Activated T-helper 17 cell treated with anti-CD3 and anti-CD28 coated beads, Interleukin-2, amount 50 U/mL, for 72 hours (primary cell): ENCODE measurements around the gene CIB4. TPM values are rescaled to one million over a fixed set of nuclear protein-coding genes. Genes with fewer than 3 reads are reported as not detected.

ENCODE experiments used
- ATAC-seq: fragments of 150-1000 bp; cut with Tn5 transposase; replicated peaks from 2 replicates; pipeline ENCODE4 v1.10.0; 2021; ENCODE audit warnings: mild to moderate bottlenecking, moderate library complexity
- H3K27ac Mint-ChIP-seq: one replicate; pipeline ENCODE4 v1.8.0; 2022; ENCODE audit warnings: mixed read lengths
- H3K27me3 Mint-ChIP-seq: one replicate; pipeline ENCODE4 v1.8.0; 2022; ENCODE audit warnings: mixed read lengths
- H3K36me3 Mint-ChIP-seq: one replicate; pipeline ENCODE4 v1.8.0; 2022; ENCODE audit warnings: low read depth, mild to moderate bottlenecking, mixed read lengths
- H3K4me1 Mint-ChIP-seq: one replicate; pipeline ENCODE4 v1.8.0; 2022; ENCODE audit warnings: mixed read lengths
- H3K4me3 Mint-ChIP-seq: one replicate; pipeline ENCODE4 v1.8.0; 2022; ENCODE audit warnings: mild to moderate bottlenecking, mixed read lengths
- H3K9me3 Mint-ChIP-seq: one replicate; pipeline ENCODE4 v1.8.0; 2022; ENCODE audit warnings: mixed read lengths
- total RNA-seq, 2 donors: library from RNA; stranded (reverse); gene quantifications; one replicate each; pipeline ENCODE4 v1.2.3, GENCODE V29; 2022

CIB4 gene
- total RNA-seq, 2 donors from 2014 or later: not detected

- no peaks in the 10 kb centered on the region for H3K36me3 Mint-ChIP-seq
- peaks cover 20% of the 10 kb centered on the region for H3K27me3 Mint-ChIP-seq
- H3K4me1 Mint-ChIP-seq: no peaks in the 10 kb centered on the region
- no peak for ATAC-seq
- no peak overlapping the region for H3K4me3 Mint-ChIP-seq
- H3K9me3 Mint-ChIP-seq: no peaks in the 10 kb centered on the region
- H3K27ac Mint-ChIP-seq: no peak overlapping the region
Observed at GRCh38 chr2:26640331-26640745, 828 bp downstream of the CIB4 start.

DNA sequence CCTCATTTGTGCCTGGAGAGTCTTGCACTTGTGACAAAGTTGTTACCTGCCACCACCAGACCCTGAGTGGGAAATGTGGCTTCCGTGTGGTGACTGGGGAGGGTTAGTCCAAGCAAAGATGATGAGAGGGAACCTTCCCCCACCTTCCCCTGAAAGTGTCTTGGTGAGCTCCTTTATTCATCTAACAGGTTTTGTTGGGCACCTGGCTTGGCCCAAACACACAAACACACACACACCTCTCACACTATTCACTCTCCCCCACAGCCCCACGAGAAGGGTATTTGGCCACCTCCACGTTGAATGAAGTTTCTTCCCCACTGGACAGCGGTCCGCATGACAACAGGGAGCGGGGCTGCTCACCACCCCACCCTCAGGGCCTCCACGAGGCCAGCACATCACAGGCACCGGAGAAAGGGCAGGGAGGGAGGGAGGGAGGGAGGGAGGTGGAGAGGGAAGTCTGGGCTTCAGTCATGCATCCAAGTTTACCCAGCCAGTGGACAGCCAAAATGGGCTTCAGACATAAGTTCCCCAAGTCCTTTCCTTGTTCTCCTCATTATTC lies 1.4 kb downstream of the CIB4 start:
- H3K4me3 Mint-ChIP-seq: no peak overlapping the region
- no peak for ATAC-seq
- H3K27ac Mint-ChIP-seq: no peak overlapping the region
- no peaks in the 10 kb centered on the region for H3K4me1 Mint-ChIP-seq
- no peaks in the 10 kb centered on the region for H3K36me3 Mint-ChIP-seq
- peaks cover 20% of the 10 kb centered on the region for H3K27me3 Mint-ChIP-seq
- H3K9me3 Mint-ChIP-seq: no peaks in the 10 kb centered on the region

DNA sequence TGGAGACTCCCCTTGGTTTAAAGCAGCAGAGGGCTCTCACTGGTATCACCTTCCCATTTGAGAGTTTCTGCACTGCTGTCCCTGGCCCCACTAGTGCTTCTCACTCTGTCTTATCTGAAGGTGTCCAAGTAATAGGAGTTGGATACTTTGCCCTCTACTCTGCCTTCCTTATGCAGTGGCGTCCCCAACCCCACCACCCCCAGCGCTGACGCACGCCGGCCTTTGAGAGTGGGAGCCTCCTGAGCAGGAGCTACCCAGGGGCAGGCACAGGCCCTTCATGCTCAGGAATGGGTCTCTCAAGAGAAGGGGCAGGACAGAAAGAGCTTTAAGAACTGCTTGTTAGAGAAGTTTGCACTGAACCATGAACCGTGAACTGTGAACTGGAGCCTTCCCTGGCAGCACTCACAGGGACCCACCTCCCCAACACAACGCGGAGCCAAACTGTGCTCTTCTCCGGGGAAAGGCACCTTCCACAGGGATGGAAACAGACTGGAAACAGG lies 3.3 kb downstream of the CIB4 start:
- no peaks in the 10 kb centered on the region for H3K4me1 Mint-ChIP-seq
- H3K27me3 Mint-ChIP-seq: peaks cover 13% of the 10 kb centered on the region
- no peak for ATAC-seq
- H3K27ac Mint-ChIP-seq: no peak overlapping the region
- H3K36me3 Mint-ChIP-seq: no peaks in the 10 kb centered on the region
- no peaks in the 10 kb centered on the region for H3K9me3 Mint-ChIP-seq
- no peak overlapping the region for H3K4me3 Mint-ChIP-seq

- no peak overlapping the region for H3K27ac Mint-ChIP-seq
- H3K36me3 Mint-ChIP-seq: no peaks in the 10 kb centered on the region
- H3K27me3 Mint-ChIP-seq: peaks cover 14% of the 10 kb centered on the region
- H3K9me3 Mint-ChIP-seq: no peaks in the 10 kb centered on the region
- H3K4me1 Mint-ChIP-seq: no peaks in the 10 kb centered on the region
- ATAC-seq: no peak
- H3K4me3 Mint-ChIP-seq: no peak overlapping the region
Observed at GRCh38 chr2:26636935-26637334, 4.2 kb downstream of the CIB4 start.

DNA sequence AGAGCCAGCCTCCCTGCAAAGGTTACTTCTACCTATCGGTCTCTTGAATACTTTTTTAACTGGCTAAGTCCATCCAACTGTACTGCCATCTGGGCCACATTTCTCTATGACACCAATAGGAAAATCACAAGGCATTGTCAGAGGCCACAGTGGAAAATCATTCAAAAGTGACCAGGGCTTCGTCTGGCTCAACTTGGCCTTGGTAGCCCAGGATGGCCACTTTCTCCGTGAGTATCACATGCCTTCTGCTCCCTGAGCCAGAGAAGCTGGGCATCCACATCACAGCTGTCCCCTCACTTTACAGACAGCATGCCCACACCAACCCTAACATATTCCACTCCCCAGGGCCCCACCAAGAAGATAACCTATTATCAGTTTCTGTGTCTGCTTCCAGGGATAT lies 5.8 kb downstream of the CIB4 start:
- H3K27ac Mint-ChIP-seq: no peak overlapping the region

GRCh38 chr2:26634636-26635230 lies 6.4 kb downstream of the CIB4 start:
- Mint-ChIP-seq H3K36me3 (no peaks in the 10 kb centered on the region), H3K27ac (no peak overlapping the region)

More for the DNA sequence above, 5.8 kb downstream of the CIB4 start:
- no peaks in the 10 kb centered on the region for H3K4me1 Mint-ChIP-seq
- ATAC-seq: no peak
- no peaks in the 10 kb centered on the region for H3K36me3 Mint-ChIP-seq
- peaks cover 11% of the 10 kb centered on the region for H3K27me3 Mint-ChIP-seq
- H3K4me3 Mint-ChIP-seq: no peak overlapping the region
- no peaks in the 10 kb centered on the region for H3K9me3 Mint-ChIP-seq

GRCh38 chr2:26633993-26634595 lies 7.1 kb downstream of the CIB4 start:
- Mint-ChIP-seq H3K9me3 (no peaks in the 10 kb centered on the region), H3K4me3 (no peak overlapping the region), H3K27me3 (peaks cover 7% of the 10 kb centered on the region), H3K36me3 (no peaks in the 10 kb centered on the region), H3K27ac (no peak overlapping the region), H3K4me1 (no peaks in the 10 kb centered on the region)
- ATAC-seq: no peak

More at GRCh38 chr2:26634636-26635230, 6.4 kb downstream of the CIB4 start:
- Mint-ChIP-seq H3K4me3 (no peak overlapping the region), H3K27me3 (peaks cover 10% of the 10 kb centered on the region), H3K4me1 (no peaks in the 10 kb centered on the region), H3K9me3 (no peaks in the 10 kb centered on the region)
- ATAC-seq: no peak

DNA sequence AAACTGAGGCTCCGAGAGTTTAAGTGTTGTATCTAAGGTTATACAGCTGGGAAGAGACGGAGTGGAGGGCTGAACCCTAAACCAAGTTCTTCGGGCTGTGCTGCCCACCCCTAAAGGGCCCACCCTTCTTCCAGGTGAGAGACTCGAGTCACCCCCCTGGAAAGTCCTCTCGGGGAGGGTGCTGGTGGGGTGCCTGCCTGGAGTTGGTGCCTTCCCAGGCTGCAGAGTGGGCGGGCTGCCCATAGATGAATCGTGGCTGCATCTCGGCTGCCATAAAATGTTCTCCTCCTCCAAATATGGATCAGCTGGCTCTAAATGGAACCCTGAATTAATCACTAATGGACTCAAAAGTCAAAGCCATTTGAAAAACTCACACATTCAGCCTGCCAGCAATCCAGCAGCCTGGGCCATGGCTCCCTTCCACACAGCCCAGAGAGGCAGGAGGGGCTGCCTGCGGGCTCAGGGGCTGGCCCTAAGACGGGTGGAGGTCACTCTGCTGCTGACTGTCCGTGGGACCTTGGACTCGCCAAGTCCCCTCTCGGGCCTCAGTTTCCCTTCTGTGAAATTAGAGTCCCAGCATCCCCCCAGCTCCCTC lies 7.7 kb downstream of the CIB4 start:
- no peak overlapping the region for H3K27ac Mint-ChIP-seq
- no peak overlapping the region for H3K4me3 Mint-ChIP-seq
- H3K4me1 Mint-ChIP-seq: no peaks in the 10 kb centered on the region
- H3K9me3 Mint-ChIP-seq: no peaks in the 10 kb centered on the region
- H3K27me3 Mint-ChIP-seq: peaks cover 7% of the 10 kb centered on the region
- H3K36me3 Mint-ChIP-seq: no peaks in the 10 kb centered on the region
- no peak for ATAC-seq

DNA sequence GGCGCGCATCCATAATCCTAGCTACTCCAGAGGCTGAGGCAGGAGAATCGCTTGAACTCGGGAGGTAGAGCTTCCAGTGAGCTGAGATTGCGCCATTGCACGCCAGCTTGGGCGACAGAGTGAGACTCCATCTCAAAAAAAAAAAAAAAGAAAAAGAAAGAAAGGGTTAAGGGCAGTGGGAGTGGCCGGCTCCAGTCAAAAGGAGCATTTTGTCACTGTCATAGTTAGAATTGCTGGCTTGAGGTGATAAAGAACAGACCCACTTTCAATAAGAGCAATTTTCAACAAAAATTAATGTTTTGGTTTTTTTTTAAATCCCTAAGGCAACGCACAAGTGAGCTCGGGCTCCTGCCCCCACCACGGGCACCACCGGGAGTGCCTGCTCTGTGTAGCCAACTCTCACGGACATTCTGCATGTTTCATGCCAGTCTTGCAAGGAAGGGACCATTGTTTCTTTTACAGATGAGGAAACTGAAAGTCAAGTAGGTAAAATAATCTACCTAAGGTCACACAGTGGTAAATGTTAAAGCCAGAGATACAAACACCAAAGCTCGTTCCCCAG lies 8.5 kb downstream of the CIB4 start:
- no peak overlapping the region for H3K27ac Mint-ChIP-seq
- no peaks in the 10 kb centered on the region for H3K36me3 Mint-ChIP-seq
- no peaks in the 10 kb centered on the region for H3K9me3 Mint-ChIP-seq
- H3K27me3 Mint-ChIP-seq: peaks cover 7% of the 10 kb centered on the region
- ATAC-seq: no peak
- no peak overlapping the region for H3K4me3 Mint-ChIP-seq
- no peaks in the 10 kb centered on the region for H3K4me1 Mint-ChIP-seq

DNA sequence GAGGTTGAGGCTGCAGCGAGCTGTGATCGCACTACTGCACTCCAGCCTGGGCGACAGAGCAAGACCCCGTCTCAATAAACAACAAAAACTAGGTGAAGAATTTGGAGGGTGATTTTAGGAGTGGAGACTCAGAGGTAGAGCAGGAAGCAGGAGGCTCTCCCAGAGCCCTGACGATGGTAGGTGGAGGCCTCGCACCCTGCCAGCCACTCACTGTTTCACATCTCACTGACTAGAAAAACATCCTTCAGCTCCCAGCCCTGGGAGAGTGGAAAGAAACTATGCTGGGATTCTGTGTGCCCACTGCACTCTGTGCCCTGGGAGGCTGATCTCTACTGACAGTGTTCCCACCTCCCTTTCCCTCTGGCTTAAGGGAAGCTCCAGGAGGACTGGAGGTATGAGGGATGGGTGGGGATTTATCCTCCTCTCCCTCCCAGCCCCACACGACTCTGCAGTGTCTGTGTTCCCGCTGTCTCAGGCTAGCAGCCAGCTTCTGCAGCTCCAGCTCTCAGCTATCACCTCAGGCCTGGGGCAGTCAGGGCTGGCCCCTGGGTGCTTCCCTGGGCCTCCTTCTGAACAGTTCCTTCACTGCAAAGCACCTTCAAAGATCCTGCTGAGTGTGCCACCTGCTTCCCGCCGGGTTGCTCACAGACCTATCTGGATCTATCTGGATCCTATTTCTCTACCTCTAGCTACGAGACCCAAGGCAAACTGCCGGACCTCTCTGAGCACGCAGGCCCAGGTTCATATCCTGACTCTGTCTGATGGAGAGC lies 9.6 kb downstream of the CIB4 start:
- no peak overlapping the region for H3K27ac Mint-ChIP-seq
- no peak for ATAC-seq
- no peak overlapping the region for H3K4me3 Mint-ChIP-seq
- peaks cover 7% of the 10 kb centered on the region for H3K27me3 Mint-ChIP-seq
- H3K36me3 Mint-ChIP-seq: no peaks in the 10 kb centered on the region
- H3K4me1 Mint-ChIP-seq: no peaks in the 10 kb centered on the region
- H3K9me3 Mint-ChIP-seq: no peaks in the 10 kb centered on the region

GRCh38 chr2:26630669-26631360 lies 10.4 kb downstream of the CIB4 start:
- no peak for ATAC-seq
- H3K9me3 Mint-ChIP-seq: no peaks in the 10 kb centered on the region
- peaks cover 7% of the 10 kb centered on the region for H3K27me3 Mint-ChIP-seq
- no peaks in the 10 kb centered on the region for H3K4me1 Mint-ChIP-seq
- no peak overlapping the region for H3K4me3 Mint-ChIP-seq
- H3K36me3 Mint-ChIP-seq: no peaks in the 10 kb centered on the region
- H3K27ac Mint-ChIP-seq: no peak overlapping the region

DNA sequence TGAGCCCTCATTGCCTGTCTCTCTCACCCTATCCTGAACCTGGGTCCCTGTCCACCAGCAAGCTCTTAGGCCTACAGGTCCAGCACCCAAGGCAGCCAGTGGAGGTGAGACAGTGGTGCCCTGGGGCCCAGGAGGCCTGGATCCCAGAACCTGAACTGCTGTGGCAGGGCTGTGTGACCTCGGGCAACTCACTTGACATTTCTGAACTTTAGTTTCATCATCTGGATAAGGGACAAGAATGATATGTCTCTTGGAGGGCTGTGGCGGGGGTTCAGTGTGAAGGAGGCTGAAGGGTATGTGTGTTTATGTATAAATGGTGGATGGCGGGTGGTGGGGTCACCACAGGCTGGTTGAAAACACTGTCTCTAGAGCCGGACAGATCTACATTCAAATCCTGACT lies 10.9 kb downstream of the CIB4 start:
- H3K4me1 Mint-ChIP-seq: no peaks in the 10 kb centered on the region
- H3K4me3 Mint-ChIP-seq: no peak overlapping the region
- no peak for ATAC-seq
- peaks cover 7% of the 10 kb centered on the region for H3K27me3 Mint-ChIP-seq
- H3K36me3 Mint-ChIP-seq: no peaks in the 10 kb centered on the region
- no peak overlapping the region for H3K27ac Mint-ChIP-seq
- no peaks in the 10 kb centered on the region for H3K9me3 Mint-ChIP-seq

DNA sequence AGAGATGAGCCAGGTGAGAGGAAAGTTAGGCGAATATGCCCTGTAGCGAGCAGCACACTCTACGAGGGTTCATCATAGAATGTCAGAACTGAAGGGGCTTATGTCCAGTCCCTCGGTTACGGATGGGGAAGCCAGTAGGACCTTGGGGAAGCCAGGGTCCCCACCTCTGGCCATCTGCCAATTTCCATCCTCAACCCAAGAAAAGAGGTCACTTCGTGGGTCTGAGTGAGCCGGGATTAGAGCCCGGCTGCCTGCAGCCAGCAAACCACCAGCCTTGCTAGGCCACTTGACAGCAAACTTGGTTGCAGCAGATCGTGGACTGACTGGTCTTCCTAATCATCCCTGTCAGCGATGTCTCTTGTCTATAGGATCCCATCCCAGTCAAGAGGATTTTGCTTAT lies 11.4 kb downstream of the CIB4 start:
- H3K27ac Mint-ChIP-seq: no peak overlapping the region
- no peak for ATAC-seq
- peaks cover 7% of the 10 kb centered on the region for H3K27me3 Mint-ChIP-seq
- no peaks in the 10 kb centered on the region for H3K9me3 Mint-ChIP-seq
- H3K4me3 Mint-ChIP-seq: no peak overlapping the region
- no peaks in the 10 kb centered on the region for H3K4me1 Mint-ChIP-seq
- H3K36me3 Mint-ChIP-seq: no peaks in the 10 kb centered on the region

DNA sequence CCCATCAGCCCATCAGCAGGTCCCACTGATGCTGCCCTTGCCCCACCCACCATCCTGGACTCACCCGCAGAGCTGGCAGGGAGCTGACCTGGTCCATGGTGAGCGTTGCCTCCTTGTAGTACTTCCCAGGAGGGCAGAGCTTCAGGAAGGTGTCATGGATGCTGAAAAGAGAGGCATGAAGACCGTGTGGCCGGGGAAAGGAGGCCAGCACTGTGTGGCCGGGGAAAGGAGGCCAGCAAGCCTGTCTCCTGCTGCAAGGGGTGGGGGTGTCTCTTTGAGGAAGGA lies 11.9 kb downstream of the CIB4 start:
- Mint-ChIP-seq H3K36me3 (no peaks in the 10 kb centered on the region), H3K9me3 (no peaks in the 10 kb centered on the region), H3K4me3 (no peak overlapping the region), H3K4me1 (no peaks in the 10 kb centered on the region), H3K27me3 (peaks cover 7% of the 10 kb centered on the region), H3K27ac (no peak overlapping the region)
- ATAC-seq: no peak
